IPS DF 6.9 (cell line): ENCODE measurements around the gene ACTR1B.

Experiments used
- DNase-seq: peaks from one replicate; pipeline ENCODE4 v3.0.0-alpha.2; 2013; ENCODE audit warnings: low read depth, low spot score
- H3K27ac ChIP-seq: one replicate; pipeline ENCODE4 v1.5.1; 2013; ENCODE audit warnings: low read length, control low read depth
- H3K27me3 ChIP-seq: 2 replicates; pipeline ENCODE4 v1.6.1; 2013; ENCODE audit warnings: mild to moderate bottlenecking, low read length; ENCODE audit not compliant: control insufficient read depth, insufficient read depth
- H3K36me3 ChIP-seq: 2 replicates; pipeline ENCODE4 v1.6.1; 2013; ENCODE audit warnings: low read length; ENCODE audit not compliant: control insufficient read depth, insufficient read depth
- H3K4me1 ChIP-seq: 2 replicates; pipeline ENCODE4 v1.6.1; 2013; ENCODE audit warnings: low read length; ENCODE audit not compliant: control insufficient read depth, insufficient read depth
- H3K4me3 ChIP-seq: 2 replicates; pipeline ENCODE4 v1.5.1; 2013; ENCODE audit warnings: mild to moderate bottlenecking, low read length
- H3K9me3 ChIP-seq: 2 replicates; pipeline ENCODE4 v1.6.1; 2013; ENCODE audit warnings: low read length, inconsistent platforms; ENCODE audit not compliant: control insufficient read depth, insufficient read depth
- WGBS: extraction: QIAGEN DNeasy Blood & Tissue Kit; methylation state at CpG from one replicate; pipeline ENCODE4 v1.1.7; 2013; ENCODE audit warnings: mixed read lengths, missing lambda C conversion rate; ENCODE audit not compliant: insufficient read length, insufficient coverage; 5-methylcytosine and 5-hydroxymethylcytosine counted together

The ACTR1B gene

DNA sequence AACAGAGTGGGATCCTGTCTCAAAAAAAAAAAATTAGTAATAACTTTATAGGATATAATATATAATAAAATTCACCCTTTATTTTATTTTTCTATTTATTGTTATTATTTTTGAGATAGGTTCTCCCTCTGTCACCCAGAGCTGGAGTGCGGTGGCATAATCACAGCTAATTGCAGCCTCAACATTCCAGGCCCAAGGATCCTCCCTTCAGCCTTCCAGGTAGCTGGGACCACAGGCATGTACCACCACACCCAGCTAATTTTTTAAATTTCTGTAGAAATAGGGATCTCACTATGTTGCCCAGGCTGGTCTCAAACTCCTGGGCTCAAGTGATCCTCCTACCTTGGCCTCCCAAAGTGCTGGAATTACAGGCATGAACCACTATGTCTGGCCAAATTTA, 6.6 kb upstream of the ACTR1B start:
- Histone ChIP-seq H3K4me3 (no peak overlapping the region), H3K9me3 (no peaks in the 10 kb centered on the region), H3K27ac (no peak overlapping the region), H3K27me3 (no peaks in the 10 kb centered on the region), H3K4me1 (no peaks in the 10 kb centered on the region; the same call in 1 of the 2 replicates), H3K36me3 (no peaks in the 10 kb centered on the region)
- DNase-seq, result no peak
- no CpG with 5 or more reads among the region's 1 CpG for WGBS

DNA sequence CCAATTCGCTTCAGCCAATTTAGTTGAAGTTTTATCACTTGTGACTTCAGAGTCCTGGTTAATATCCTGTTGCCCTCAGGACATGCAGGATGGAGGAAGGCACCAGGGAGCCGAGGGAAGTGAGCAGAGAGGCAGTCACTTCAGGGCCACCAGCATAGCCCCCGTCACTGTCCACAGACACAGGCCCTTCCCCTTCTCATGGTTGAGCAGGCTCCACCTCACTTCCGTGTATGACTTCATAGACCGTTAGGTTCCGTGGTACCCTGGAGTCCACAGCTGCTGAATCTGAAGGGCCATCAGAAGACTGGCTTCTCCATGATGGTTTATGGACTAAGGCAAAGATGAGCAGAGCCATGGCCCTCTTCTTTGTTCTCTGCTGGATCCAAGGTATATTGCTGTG, 5.6 kb upstream of the ACTR1B start, which contains the start of gene C2orf92:
Gene C2orf92, plus strand, starts transcription at position 266 of the 400 bp plus-strand sequence. Its CDS starts 76 bp downstream, at position 342.
- H3K9me3 ChIP-seq, result no peaks in the 10 kb centered on the region
- H3K4me3 ChIP-seq, result no peak within 1 kb of the TSS
- no CpG with 5 or more reads among the region's 6 CpGs for WGBS
- H3K27me3 ChIP-seq, result no peaks in the 10 kb centered on the region
- no peak for DNase-seq
- no peak within 1 kb of the TSS for H3K27ac ChIP-seq
- H3K36me3 ChIP-seq, result no peaks in the 10 kb centered on the region
- H3K4me1 ChIP-seq, result no peaks in the 10 kb centered on the region; the same call in 1 of the 2 replicates

DNA sequence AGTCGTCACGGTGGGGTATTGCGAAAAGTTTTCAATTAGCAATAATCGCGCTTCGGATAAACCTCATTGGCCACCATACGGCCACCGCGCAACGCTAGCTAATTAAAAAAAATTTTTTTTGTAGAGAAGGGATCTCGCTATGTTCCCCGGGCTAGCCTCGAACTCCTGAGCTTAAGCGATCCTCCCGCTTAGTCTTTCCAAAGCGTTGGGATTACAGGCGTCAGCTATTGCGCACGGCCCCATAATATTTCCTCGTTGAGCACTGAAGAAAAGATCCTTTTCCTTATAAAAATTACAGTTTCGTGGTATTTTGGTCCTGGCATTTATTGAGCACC, 759 bp upstream of the ACTR1B start:
- Histone ChIP-seq H3K4me1 (peaks cover 1% of the 10 kb centered on the region; the same call in 1 of the 2 replicates), H3K36me3 (no peaks in the 10 kb centered on the region; the same call in 1 of the 2 replicates), H3K4me3 (peak overlapping the region; percentile 56; the same call in 1 of the 2 replicates), H3K27me3 (no peaks in the 10 kb centered on the region), H3K9me3 (no peaks in the 10 kb centered on the region), H3K27ac (no peak overlapping the region)
- WGBS, result no CpG with 5 or more reads among the region's 21 CpGs
- no peak for DNase-seq

DNA sequence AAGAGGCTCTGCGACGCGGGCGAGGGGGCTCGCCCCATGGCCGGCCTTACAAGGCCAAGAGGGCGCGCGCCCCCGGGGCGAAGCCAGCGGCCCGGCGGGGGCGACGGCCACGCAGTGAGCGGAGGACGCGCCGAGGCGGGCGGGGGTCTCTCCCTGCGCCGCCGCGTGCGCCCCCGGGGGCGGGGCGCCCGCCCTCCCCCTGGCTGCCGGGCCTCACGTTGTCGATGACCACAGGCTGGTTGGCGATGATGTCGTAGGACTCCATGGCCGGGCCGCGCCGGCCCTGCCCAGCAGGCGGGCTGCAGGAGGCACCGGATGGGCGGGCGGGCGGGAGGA, 250 bp downstream of the ACTR1B start:
- Histone ChIP-seq H3K9me3 (no peaks in the 10 kb centered on the region), H3K27ac (no peak overlapping the region), H3K4me3 (peak overlapping the region; percentile 54), H3K4me1 (0 out of 2 replicates have a peak, but pooled peaks cover 1% of the 10 kb centered on the region), H3K27me3 (no peaks in the 10 kb centered on the region), H3K36me3 (peaks cover 2% of the 10 kb centered on the region; the same call in 1 of the 2 replicates)
- DNase-seq, result no peak
- no CpG with 5 or more reads among the region's 46 CpGs for WGBS

DNA sequence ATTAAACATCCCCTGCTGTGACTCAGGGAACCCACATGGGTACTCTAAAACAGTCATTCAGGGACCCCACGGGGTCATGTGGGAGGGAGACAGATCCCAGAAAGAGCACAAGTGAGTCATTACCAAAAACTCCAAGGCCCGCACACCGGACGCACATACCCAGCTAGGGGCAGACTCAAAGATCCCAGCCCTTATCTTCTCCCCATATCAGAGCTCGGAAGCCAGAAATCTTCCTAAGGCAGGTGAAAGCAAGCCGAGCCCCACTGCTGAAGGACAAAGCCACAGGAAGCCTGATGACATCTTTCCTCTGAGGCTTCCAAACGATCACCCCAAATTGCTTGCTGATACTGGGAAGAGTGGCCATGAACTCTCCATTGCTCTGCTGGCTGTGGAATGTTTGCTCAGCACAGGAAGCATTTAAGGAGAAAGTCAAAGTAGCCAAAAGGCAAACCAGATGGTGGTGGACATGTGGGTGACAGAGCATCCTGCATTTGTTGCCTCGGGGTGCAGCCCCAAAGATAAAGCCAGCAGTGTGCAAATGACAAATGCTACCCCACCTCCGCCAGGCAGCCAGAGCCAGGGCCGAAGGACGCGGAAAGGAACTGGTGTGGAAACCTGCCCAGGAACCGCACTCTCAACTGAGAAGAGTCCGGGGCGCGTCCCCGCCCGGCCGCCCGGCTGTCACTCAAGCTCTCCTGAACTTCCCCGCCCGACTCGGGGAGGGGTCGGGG, 784 bp downstream of the ACTR1B start:
- Histone ChIP-seq H3K36me3 (peaks cover 7% of the 10 kb centered on the region), H3K4me3 (peak overlapping the region; percentile 54), H3K27ac (no peak overlapping the region), H3K27me3 (no peaks in the 10 kb centered on the region), H3K4me1 (0 out of 2 replicates have a peak, but pooled peaks cover 1% of the 10 kb centered on the region), H3K9me3 (no peaks in the 10 kb centered on the region)
- no CpG with 5 or more reads among the region's 24 CpGs for WGBS
- DNase-seq, result no peak

DNA sequence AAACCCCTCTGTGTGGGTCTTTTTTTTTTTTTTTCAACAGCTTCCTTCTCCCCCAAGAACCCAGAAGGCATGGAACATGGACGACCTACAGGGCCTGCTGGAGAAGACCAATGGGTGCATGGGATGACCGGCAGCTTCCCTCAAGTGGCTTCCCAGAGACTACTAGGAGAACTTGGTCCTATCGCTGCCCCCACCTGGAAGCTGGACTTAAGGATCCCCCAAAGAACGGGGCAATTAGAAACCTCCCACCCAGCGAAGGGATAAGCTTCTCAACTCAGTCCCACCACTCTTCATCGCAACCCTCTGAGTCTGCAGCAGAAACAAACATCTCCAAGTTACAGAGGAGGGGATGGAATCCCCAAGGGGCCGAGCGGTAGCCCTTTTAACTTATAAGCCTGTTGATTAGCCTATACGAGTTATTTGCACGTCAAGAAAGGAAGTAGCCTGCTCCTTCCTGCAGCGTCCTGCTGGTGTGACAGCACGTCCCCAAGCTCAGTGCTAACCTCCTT, 1.4 kb downstream of the ACTR1B start:
- H3K4me1 ChIP-seq, result 0 out of 2 replicates have a peak, but pooled peaks cover 1% of the 10 kb centered on the region
- no peaks in the 10 kb centered on the region for H3K9me3 ChIP-seq
- peak overlapping the region; percentile 54; the same call in 1 of the 2 replicates for H3K4me3 ChIP-seq
- H3K36me3 ChIP-seq, result peaks cover 12% of the 10 kb centered on the region
- no peak for DNase-seq
- no CpG with 5 or more reads among the region's 12 CpGs for WGBS
- H3K27me3 ChIP-seq, result no peaks in the 10 kb centered on the region
- no peak overlapping the region for H3K27ac ChIP-seq

DNA sequence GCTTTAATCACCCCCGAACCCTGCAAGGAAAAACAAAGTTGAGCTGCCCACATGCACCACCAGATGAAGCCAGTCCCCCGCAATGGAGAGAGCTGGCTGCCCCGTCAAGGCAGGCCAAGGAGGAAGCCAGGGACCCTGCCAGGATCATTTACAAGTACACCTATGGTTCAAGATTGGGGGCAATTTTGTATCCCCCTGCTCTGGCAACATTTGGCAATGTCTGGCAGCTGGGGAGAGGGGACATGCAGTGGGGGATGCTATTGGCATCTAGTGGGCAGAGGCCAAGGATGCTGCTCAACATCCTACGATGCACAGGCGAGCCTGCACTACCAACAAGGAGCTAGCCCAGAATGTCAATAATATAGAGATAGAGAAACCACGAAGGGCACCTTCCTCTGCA, 1.9 kb downstream of the ACTR1B start:
- Histone ChIP-seq H3K4me1 (0 out of 2 replicates have a peak, but pooled peaks cover 1% of the 10 kb centered on the region), H3K27me3 (no peaks in the 10 kb centered on the region), H3K36me3 (peaks cover 13% of the 10 kb centered on the region), H3K9me3 (no peaks in the 10 kb centered on the region), H3K4me3 (no peak overlapping the region), H3K27ac (no peak overlapping the region)
- DNase-seq, result no peak
- no CpG with 5 or more reads among the region's 6 CpGs for WGBS

DNA sequence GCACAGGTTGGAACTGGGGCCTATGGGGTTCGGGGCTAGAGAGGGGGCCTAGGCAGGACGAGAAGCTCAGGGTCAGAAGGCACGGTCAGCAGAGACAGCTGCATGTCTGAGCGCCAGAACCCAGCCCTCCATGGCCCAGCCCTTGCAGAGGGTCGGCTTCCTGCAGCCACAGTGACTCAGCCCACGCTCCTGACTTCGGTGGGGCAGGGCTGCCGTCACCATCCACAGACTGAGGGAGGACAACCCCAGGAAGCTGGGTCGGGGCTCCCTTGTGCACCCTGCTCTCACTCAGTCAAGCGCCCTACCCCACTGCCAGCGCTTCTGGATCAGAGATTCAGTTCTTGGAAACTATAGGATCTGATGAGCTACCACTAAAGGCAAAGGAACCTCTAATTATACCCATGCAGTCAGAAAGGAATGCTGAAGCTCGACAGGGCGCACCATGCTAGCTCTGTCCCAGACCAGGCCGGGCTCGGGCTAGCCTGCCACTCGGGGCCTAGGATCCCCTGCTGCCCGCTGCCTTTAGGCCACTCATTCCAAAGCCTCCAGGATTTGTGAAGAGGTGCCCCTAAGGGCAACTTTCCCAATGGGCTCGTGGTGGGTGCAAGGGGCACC, 3.0 kb downstream of the ACTR1B start:
- no peak for DNase-seq
- H3K27me3 ChIP-seq, result no peaks in the 10 kb centered on the region
- no peak overlapping the region for H3K4me3 ChIP-seq
- 0 out of 2 replicates have a peak, but pooled peaks cover 1% of the 10 kb centered on the region for H3K4me1 ChIP-seq
- H3K27ac ChIP-seq, result no peak overlapping the region
- peaks cover 13% of the 10 kb centered on the region for H3K36me3 ChIP-seq
- no peaks in the 10 kb centered on the region for H3K9me3 ChIP-seq
- WGBS, result no CpG with 5 or more reads among the region's 18 CpGs

DNA sequence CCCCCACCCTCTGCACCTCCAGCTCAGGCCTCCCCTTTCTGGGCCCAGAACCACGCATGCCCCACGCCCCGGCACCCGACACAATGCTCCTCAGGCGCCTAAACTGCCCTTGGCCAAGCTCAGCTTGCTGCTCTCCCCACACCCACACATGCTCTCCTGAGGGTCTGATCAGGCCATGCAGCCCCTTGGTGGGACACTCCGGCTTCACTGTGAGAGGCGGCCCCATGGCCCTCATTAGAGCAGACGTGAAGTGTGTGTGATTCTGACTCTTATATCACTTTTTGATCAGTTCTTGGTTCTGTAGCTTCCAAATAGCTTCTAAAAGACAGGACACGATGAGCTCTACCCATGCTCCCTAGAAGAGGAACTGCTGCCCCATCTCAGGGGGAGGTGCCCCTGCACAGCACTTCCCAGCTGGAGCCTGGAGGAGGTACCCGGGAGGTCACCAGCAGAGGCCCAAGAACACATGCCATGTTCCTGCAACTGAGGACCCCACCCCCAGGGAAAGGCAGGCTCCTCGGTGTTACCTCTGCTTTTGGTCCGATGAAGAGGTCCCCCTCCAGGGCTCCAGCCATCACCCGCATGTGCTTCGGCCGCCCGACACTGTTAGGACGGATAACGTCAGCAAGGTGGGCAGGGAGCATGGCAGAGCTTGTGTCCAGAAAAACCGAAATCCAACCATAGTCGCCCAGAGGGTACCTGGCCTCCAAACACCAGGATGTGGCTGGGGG, 3.6 kb downstream of the ACTR1B start:
- WGBS, result no CpG with 5 or more reads among the region's 20 CpGs
- DNase-seq, result no peak
- 0 out of 2 replicates have a peak, but pooled peaks cover 1% of the 10 kb centered on the region for H3K4me1 ChIP-seq
- no peak overlapping the region for H3K27ac ChIP-seq
- no peaks in the 10 kb centered on the region for H3K27me3 ChIP-seq
- H3K9me3 ChIP-seq, result no peaks in the 10 kb centered on the region
- no peak overlapping the region for H3K4me3 ChIP-seq
- peaks cover 13% of the 10 kb centered on the region for H3K36me3 ChIP-seq
